ENCODE measurements around the gene ADO. TPM values are rescaled to one million over a fixed set of nuclear protein-coding genes. Genes with fewer than 3 reads are reported as not detected.

ADO gene
- total and polyA plus RNA-seq, 2 experiments from 2014 or later: 12.6 to 48.3 TPM

GRCh38 chr10:62765726-62766125 is 38.8 kb upstream of the ADO start:
- ATAC-seq (no peak), DNase-seq (ENCODE audit: low spot score) (no peak)
- Histone ChIP-seq H3K27ac (ENCODE audit: low read depth) (no peak overlapping the region), H3K36me3 (ENCODE audit: insufficient read depth) (no peaks in the 10 kb centered on the region), H3K27me3 (ENCODE audit: insufficient read depth) (no peaks in the 10 kb centered on the region), H3K9me2 (ENCODE audit: insufficient read depth) (peaks cover 4% of the 10 kb centered on the region; the same call in 1 of the 2 replicates), H3K4me3 (no peak overlapping the region), H4K20me1 (replicated peaks; ENCODE audit: insufficient read depth) (no peaks in the 10 kb centered on the region), H2AFZ (no peak overlapping the region), H3K4me1 (ENCODE audit: insufficient read depth) (peaks cover 12% of the 10 kb centered on the region; the same call in 1 of the 2 replicates), H3F3A (replicated peaks; ENCODE audit: low read depth) (no peaks in the 10 kb centered on the region), H3K4me2 (no peak overlapping the region), H3K79me2 (replicated peaks; ENCODE audit: insufficient read depth) (no peaks in the 10 kb centered on the region)
- Mint-ChIP-seq H3K4me1 (peaks cover 21% of the 10 kb centered on the region), H3K36me3 (ENCODE audit: low read depth) (no peaks in the 10 kb centered on the region), H3K27ac (no peak overlapping the region; the same call in 1 of the 2 replicates), H3K27me3 (ENCODE audit: insufficient read depth, low read depth, poor library complexity) (peaks cover under 1% of the 10 kb centered on the region), H3K4me3 (no peak overlapping the region), H3K9me3 (no peaks in the 10 kb centered on the region)
- TF ChIP-seq, protein P1, sequence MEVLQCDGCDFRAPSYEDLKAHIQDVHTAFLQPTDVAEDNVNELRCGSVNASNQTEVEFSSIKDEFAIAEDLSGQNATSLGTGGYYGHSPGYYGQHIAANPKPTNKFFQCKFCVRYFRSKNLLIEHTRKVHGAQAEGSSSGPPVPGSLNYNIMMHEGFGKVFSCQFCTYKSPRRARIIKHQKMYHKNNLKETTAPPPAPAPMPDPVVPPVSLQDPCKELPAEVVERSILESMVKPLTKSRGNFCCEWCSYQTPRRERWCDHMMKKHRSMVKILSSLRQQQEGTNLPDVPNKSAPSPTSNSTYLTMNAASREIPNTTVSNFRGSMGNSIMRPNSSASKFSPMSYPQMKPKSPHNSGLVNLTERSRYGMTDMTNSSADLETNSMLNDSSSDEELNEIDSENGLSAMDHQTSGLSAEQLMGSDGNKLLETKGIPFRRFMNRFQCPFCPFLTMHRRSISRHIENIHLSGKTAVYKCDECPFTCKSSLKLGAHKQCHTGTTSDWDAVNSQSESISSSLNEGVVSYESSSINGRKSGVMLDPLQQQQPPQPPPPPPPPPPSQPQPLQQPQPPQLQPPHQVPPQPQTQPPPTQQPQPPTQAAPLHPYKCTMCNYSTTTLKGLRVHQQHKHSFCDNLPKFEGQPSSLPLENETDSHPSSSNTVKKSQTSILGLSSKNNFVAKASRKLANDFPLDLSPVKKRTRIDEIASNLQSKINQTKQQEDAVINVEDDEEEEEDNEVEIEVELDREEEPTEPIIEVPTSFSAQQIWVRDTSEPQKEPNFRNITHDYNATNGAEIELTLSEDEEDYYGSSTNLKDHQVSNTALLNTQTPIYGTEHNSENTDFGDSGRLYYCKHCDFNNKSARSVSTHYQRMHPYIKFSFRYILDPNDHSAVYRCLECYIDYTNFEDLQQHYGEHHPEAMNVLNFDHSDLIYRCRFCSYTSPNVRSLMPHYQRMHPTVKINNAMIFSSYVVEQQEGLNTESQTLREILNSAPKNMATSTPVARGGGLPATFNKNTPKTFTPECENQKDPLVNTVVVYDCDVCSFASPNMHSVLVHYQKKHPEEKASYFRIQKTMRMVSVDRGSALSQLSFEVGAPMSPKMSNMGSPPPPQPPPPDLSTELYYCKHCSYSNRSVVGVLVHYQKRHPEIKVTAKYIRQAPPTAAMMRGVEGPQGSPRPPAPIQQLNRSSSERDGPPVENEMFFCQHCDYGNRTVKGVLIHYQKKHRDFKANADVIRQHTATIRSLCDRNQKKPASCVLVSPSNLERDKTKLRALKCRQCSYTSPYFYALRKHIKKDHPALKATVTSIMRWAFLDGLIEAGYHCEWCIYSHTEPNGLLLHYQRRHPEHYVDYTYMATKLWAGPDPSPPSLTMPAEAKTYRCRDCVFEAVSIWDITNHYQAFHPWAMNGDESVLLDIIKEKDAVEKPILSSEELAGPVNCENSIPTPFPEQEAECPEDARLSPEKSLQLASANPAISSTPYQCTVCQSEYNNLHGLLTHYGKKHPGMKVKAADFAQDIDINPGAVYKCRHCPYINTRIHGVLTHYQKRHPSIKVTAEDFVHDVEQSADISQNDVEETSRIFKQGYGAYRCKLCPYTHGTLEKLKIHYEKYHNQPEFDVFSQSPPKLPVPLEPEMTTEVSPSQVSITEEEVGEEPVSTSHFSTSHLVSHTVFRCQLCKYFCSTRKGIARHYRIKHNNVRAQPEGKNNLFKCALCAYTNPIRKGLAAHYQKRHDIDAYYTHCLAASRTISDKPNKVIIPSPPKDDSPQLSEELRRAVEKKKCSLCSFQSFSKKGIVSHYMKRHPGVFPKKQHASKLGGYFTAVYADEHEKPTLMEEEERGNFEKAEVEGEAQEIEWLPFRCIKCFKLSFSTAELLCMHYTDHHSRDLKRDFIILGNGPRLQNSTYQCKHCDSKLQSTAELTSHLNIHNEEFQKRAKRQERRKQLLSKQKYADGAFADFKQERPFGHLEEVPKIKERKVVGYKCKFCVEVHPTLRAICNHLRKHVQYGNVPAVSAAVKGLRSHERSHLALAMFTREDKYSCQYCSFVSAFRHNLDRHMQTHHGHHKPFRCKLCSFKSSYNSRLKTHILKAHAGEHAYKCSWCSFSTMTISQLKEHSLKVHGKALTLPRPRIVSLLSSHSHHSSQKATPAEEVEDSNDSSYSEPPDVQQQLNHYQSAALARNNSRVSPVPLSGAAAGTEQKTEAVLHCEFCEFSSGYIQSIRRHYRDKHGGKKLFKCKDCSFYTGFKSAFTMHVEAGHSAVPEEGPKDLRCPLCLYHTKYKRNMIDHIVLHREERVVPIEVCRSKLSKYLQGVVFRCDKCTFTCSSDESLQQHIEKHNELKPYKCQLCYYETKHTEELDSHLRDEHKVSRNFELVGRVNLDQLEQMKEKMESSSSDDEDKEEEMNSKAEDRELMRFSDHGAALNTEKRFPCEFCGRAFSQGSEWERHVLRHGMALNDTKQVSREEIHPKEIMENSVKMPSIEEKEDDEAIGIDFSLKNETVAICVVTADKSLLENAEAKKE (CRISPR knock-in tag; IDR thresholded peaks at IDR 0.05): no peak
- TF ChIP-seq ZNF331 (CRISPR knock-in tag; IDR thresholded peaks at IDR 0.05; ENCODE audit: low read depth): no peak
- TF ChIP-seq ETS1 (IDR thresholded peaks at IDR 0.05): no peak

DNA sequence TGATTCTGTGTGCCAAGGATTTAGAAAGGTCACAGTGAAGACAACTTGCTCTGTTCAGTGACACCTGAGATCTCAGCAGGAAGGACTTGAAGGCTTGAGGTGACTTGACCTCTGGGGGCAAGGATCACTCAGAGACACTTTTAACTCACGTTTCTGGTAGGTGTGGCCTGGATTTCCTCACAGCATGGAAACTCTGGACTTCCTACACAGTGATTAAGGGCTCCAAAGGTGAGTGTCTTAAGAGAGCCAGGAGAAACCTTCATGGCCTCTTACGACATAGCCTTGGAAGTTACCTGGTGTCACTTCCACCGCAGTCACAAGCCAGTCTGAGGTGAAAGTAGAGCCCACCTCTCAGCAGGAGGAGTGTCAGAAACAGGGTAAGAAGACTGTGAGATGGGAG is 38.1 kb upstream of the ADO start:
- Mint-ChIP-seq H3K4me1 (peaks cover 20% of the 10 kb centered on the region), H3K36me3 (ENCODE audit: low read depth) (no peaks in the 10 kb centered on the region), H3K27me3 (ENCODE audit: insufficient read depth, low read depth, poor library complexity) (no peaks in the 10 kb centered on the region), H3K4me3 (no peak overlapping the region), H3K27ac (no peak overlapping the region), H3K9me3 (no peaks in the 10 kb centered on the region)
- H3K4me3 ChIP-seq: no peak overlapping the region
- no peak overlapping the region for H3K4me2 ChIP-seq
- TF ChIP-seq CREB1 (CRISPR knock-in tag; IDR thresholded peaks at IDR 0.05; ENCODE audit: low read depth) (no peak), JUNB (IDR thresholded peaks at IDR 0.05; ENCODE audit: unreplicated experiment) (no peak)
- TF ChIP-seq, protein P1 (CRISPR knock-in tag; IDR thresholded peaks at IDR 0.05): no peak
- H3K36me3 ChIP-seq (ENCODE audit: insufficient read depth): no peaks in the 10 kb centered on the region
- H3K4me1 ChIP-seq (ENCODE audit: insufficient read depth): peaks cover 18% of the 10 kb centered on the region
- ATAC-seq: no peak
- no peak for DNase-seq (ENCODE audit: low spot score)
- no peak overlapping the region for H3K27ac ChIP-seq (ENCODE audit: low read depth)
- H4K20me1 ChIP-seq (replicated peaks; ENCODE audit: insufficient read depth): no peaks in the 10 kb centered on the region
- H3K9me2 ChIP-seq (ENCODE audit: insufficient read depth): peaks cover 4% of the 10 kb centered on the region; the same call in 1 of the 2 replicates
- no peaks in the 10 kb centered on the region for H3F3A ChIP-seq (replicated peaks; ENCODE audit: low read depth)
- H3K79me2 ChIP-seq (replicated peaks; ENCODE audit: insufficient read depth): no peaks in the 10 kb centered on the region
- no peaks in the 10 kb centered on the region for H3K27me3 ChIP-seq (ENCODE audit: insufficient read depth)
- H2AFZ ChIP-seq: no peak overlapping the region

Measured in GM23338 (cell line).